OCI-LY3 (cell line): Measurements from ENCODE around the gene ATG7.

ENCODE experiments used
- CTCF ChIP-seq: fragments of 200-600, 300-600 bp; sonication (generic); IDR thresholded peaks from 2 replicates; pipeline ENCODE4 v1.5.1; 2014; ENCODE audit warnings: antibody characterized with exemption, low read length, low read depth
- EZH2phosphoT487 ChIP-seq: fragments of 200-600 bp; shearing (Covaris generic); IDR thresholded peaks from 2 replicates; pipeline ENCODE4 v1.6.1; 2018; ENCODE audit warnings: antibody characterized with exemption, mixed run types, low read depth

GRCh38 chr3:11444404-11444803 lies 172.2 kb downstream of the ATG7 start:
- TF ChIP-seq CTCF (no peak), EZH2phosphoT487 (no peak)
